ENCODE data around the gene CCDC142. TPM values are rescaled to one million over a fixed set of nuclear protein-coding genes. Genes with fewer than 3 reads are reported as not detected.
"Not testable (repeated sequence)": the region's sequence is repeated elsewhere in the genome, so short reads cannot be mapped to it uniquely, and the experiment has no call there.

CCDC142 gene
- total and polyA plus RNA-seq, 10 donors: 2.8 to 59.4 (median 26.0) TPM

DNA sequence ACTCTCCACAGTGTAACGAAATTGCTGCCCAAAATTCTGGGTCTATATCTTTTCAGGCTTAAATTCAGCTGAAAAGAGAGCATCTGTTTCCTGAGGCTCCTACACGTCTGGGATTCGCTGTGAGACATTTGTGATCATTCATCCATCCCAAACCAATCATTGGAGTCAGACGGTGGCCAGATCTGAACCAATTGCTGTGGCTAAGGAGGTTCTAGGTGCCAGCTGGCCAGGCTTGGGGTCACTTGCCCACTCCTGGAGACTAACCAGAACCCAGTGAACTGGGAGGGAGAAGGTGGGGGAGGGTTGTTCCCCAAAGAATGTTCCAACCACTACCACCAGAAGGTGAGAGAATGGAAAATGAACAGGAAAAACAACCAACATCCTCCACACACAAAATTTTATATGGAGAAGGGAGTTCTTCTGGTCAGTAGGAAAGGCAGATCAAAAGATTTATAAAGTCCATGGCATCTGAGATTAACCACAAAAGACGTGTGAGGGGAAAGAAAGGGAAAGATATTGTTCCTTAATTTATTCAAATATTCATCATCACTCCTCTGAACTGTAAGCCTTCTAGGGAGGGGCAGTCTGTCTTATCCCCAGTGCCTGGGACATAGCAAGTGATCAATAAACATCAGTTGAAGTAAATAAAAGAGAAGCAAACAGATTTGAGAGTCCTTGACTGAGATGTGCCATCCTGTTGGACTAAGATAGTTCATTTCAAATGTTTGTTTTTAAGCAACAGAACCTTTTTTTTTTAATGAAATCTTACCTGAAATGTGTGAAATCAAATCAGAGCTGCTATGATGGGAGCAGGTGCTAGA, 38.1 kb downstream of the CCDC142 start:
- peaks cover 13 to 37% (median 28%) of the 10 kb centered on the region in 6 donors for H3K4me1 ChIP-seq
- DNase-seq: peak; percentile 43
- no peak overlapping the region for H3K27ac ChIP-seq
- no peaks in the 10 kb centered on the region for H3K36me3 ChIP-seq
- intact Hi-C loops (cut with DNase I; ENCODE audit: low total_unique reads): no loop called here
- no peak overlapping the region for H3K4me3 ChIP-seq
- H3K9me3 ChIP-seq: no peaks in the 10 kb centered on the region
- H3K27me3 ChIP-seq (replicated peaks in 1 of 7): peaks cover 0 to 48% (median 24%) of the 10 kb centered on the region in 7 donors
- TF ChIP-seq, protein P1, sequence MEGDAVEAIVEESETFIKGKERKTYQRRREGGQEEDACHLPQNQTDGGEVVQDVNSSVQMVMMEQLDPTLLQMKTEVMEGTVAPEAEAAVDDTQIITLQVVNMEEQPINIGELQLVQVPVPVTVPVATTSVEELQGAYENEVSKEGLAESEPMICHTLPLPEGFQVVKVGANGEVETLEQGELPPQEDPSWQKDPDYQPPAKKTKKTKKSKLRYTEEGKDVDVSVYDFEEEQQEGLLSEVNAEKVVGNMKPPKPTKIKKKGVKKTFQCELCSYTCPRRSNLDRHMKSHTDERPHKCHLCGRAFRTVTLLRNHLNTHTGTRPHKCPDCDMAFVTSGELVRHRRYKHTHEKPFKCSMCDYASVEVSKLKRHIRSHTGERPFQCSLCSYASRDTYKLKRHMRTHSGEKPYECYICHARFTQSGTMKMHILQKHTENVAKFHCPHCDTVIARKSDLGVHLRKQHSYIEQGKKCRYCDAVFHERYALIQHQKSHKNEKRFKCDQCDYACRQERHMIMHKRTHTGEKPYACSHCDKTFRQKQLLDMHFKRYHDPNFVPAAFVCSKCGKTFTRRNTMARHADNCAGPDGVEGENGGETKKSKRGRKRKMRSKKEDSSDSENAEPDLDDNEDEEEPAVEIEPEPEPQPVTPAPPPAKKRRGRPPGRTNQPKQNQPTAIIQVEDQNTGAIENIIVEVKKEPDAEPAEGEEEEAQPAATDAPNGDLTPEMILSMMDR (IDR thresholded peaks at IDR 0.05 in 8 of 11, conservative IDR thresholded peaks at IDR 0.05 in 3 of 11): no peak
- TF ChIP-seq POLR2A (IDR thresholded peaks at IDR 0.05) (no peak), POLR2AphosphoS5 (IDR thresholded peaks at IDR 0.05) (no peak)
- WGBS, 5 donors: 18 to 33% (median 27%) methylated on average over 5 of the region's 5 CpGs

DNA sequence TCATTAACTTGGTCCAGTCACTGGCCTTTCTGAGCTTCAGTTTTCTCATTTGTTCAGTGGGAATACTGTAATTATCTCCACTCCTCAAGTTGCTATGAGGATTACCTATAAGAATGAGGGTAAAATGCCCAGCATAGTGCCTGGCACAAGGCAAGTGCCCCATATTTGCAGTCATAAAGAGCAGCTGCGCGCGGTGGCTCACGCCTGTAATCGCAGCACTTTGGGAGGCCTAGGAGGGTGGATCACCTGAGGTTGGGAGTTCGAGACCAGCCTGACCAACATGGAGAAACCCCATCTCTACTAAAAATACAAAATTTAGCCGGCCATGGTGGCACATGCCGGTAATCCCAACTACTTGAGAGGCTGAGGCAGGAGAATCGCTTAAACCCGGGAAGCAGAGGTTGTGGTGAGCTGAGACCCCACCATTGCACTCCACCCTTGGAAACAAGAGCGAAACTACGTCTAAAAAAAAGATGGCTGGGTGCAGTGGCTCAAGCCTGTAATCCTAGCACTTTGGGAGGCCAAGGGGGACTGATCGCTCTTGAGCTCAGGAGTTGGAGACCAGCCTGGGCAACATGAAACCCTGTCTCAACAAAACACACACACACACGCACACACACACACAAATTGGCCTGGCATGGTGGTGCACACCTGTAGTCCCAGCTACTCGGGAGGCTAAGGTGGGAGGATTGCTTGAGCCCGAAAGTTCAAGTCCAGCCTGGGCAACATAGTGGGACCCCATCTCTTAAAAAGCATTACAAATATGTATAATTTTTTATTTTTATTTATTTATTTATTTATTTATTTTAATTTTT, 40.1 kb downstream of the CCDC142 start:
- intact Hi-C loops (cut with DNase I; ENCODE audit: low total_unique reads); H3K27ac ChIP-seq; H3K36me3 ChIP-seq; H3K9me3 ChIP-seq: not testable (repeated sequence)
- WGBS, 5 donors: 93 to 96% (median 95%) methylated on average over 16 of the region's 16 CpGs
- Histone ChIP-seq H3K4me3 (peak overlapping the region in 1 of 8 donors; percentile 68), H3K4me1 (peaks cover 13 to 50% (median 34%) of the 10 kb centered on the region in 6 donors), H3K27me3 (replicated peaks in 1 of 7) (peaks cover 0 to 54% (median 24%) of the 10 kb centered on the region in 7 donors)
- DNase-seq: peak; percentile 29

DNA sequence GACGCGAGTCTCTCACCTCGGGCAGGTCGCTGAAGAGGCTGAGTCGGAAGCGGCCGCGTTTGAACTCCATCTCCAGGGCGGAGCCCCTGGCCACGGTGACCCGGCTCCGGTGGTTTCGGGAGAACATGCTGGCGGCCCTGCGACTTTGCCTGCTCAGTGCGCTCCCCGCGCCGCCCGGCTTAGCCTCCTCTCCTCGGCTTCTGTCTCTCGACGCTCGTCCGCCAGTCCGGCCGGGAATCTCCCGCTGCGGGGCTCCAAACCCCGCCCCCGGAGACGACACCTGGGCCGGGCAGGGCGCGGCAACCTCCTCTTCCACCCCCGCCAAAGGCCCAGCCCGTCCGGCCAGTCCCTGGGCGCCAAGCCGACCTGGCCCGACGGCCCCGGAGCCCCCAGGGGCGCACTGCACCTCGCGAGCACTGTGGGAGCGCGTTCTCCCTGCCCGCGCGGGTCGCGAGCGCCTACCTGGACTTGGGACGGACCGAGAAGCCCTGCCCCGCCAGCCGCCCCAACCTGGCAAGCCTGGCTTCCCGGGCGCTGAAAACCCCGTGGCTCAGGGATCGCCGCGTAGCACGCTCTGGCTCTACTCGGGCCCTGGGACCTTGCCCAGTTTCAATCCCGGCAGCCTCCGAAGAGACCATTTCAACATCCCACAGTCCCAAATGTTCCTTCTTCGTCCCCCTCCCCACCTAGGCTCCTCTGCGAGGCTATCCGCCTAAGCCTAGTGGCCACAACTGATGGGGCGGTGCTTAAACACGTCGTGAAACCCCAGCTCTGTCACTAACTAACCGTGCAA, 40.9 kb downstream of the CCDC142 start, which contains the start of gene RTKN:
Gene RTKN, minus strand, starts transcription at position 248 of the 793 bp plus-strand sequence. Its CDS starts 121 bp downstream, at position 127.
- TF ChIP-seq, protein P1 (IDR thresholded peaks at IDR 0.05 in 8 of 11, conservative IDR thresholded peaks at IDR 0.05 in 3 of 11): no peak
- TF ChIP-seq POLR2A (IDR thresholded peaks at IDR 0.05): no peak
- TF ChIP-seq POLR2AphosphoS5 (IDR thresholded peaks at IDR 0.05): no peak
- Histone ChIP-seq H3K4me1 (peaks cover 13 to 58% (median 37%) of the 10 kb centered on the region in 6 donors), H3K9me3 (no peaks in the 10 kb centered on the region), H3K36me3 (no peaks in the 10 kb centered on the region), H3K27ac (peak within 1 kb of the TSS in 6 of 8 donors; percentile 42 to 74 (median 70)), H3K4me3 (peak within 1 kb of the TSS; percentile 37 to 68 (median 43)), H3K27me3 (replicated peaks in 1 of 7) (peaks cover 0 to 54% (median 24%) of the 10 kb centered on the region in 7 donors)
- peak; percentile 80 for DNase-seq
- intact Hi-C loops (cut with DNase I; ENCODE audit: low total_unique reads): no loop called here
- WGBS, 5 donors: 15 to 25% (median 20%) methylated on average over 49 to 75 of the region's 75 CpGs

DNA sequence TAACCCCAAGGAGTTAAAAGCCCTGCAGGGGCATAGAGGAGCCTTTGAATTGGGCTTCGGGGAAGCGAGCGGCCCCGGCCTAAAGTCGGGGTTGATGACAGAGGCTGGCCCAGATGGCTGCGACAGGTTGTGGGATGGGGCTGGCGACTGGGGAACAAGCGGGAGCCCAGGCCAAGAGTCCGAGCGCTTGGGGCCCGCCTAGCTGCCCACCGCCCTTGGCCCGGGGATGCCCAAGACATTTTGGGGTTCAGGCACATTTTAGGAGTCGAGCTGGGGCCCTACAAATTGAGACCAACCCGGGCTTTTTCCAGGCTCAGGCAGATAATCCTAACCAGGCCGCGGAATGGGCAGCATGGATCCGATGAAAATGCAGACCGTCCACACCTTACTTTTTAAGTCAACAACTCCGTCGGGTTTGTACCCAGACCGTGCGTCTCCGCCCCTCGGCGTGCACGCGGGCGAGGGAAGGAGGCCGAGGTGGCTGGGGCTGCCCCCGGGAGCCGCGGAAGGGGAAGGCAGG, 41.6 kb downstream of the CCDC142 start:
- H3K27me3 ChIP-seq (replicated peaks in 1 of 7): peaks cover 0 to 54% (median 24%) of the 10 kb centered on the region in 7 donors
- no peaks in the 10 kb centered on the region for H3K36me3 ChIP-seq
- no peak overlapping the region for H3K27ac ChIP-seq
- H3K4me1 ChIP-seq: peaks cover 13 to 65% (median 38%) of the 10 kb centered on the region in 6 donors
- H3K4me3 ChIP-seq: peak overlapping the region; percentile 1 to 68 (median 42)
- H3K9me3 ChIP-seq: no peaks in the 10 kb centered on the region
- TF ChIP-seq, protein P1 (IDR thresholded peaks at IDR 0.05 in 8 of 11, conservative IDR thresholded peaks at IDR 0.05 in 3 of 11): no peak
- TF ChIP-seq POLR2A (IDR thresholded peaks at IDR 0.05) (no peak), POLR2AphosphoS5 (IDR thresholded peaks at IDR 0.05) (no peak)
- peak; percentile 74 for DNase-seq
- 35 to 49% (median 47%) methylated on average over 32 to 33 of the region's 33 CpGs for whole genome bisulfite sequencing, 5 donors
- intact Hi-C loops (cut with DNase I; ENCODE audit: low total_unique reads): no loop called here

All from spleen (tissue), 11 donors.